SK-N-SH (cell line): Measurements from ENCODE around the gene FECH. TPM values are rescaled to one million over a fixed set of nuclear protein-coding genes. Genes with fewer than 3 reads are reported as not detected.

ENCODE experiments used
- CTCF ChIA-PET: fragments of 300-600, 350-600 bp; formaldehyde crosslinking; extraction: SDS; loops from one replicate; lab custom pipeline; 2021; lab: Yijun Ruan, JAX
- POLR2A ChIA-PET: fragments of 350-600 bp; sonication (Branson Sonifier 250); formaldehyde crosslinking; extraction: SDS; loops from one replicate; lab custom pipeline; 2020; ENCODE audit warnings: antibody characterized with exemption, inconsistent platforms; lab: Yijun Ruan, JAX
- DNase-seq: peaks from one replicate; pipeline ENCODE4 v3.0.0; 2012
- H2AFZ ChIP-seq: fragments of 200-600 bp; sonication (generic); 2 replicates; pipeline ENCODE4 v1.8.1; 2016; ENCODE audit warnings: antibody characterized with exemption, mild to moderate bottlenecking, low read depth
- H3F3A ChIP-seq: fragments of 200-600 bp; sonication (generic); replicated peaks from 2 replicates; pipeline ENCODE3; 2016; ENCODE audit warnings: antibody characterized with exemption, mild to moderate bottlenecking; ENCODE audit not compliant: insufficient read depth
- H3K27ac ChIP-seq, 2 experiments: fragments of 200-500 bp in 1 of 2; fragments of 200-600 bp in 1 of 2; sonication (Bioruptor generic) in 1 of 2; sonication (generic), shearing (Covaris generic) in 1 of 2; 2 replicates each; pipeline versions ENCODE4 v1.5.1 to v1.6.1; 2014 to 2016; ENCODE audit warnings: low read depth in 2 of 2, inconsistent platforms in 1 of 2, low read length in 1 of 2, mild to moderate bottlenecking in 1 of 2, mixed read lengths in 1 of 2
- H3K27me3 ChIP-seq: fragments of 200-600 bp; sonication (generic), shearing (Covaris generic); 2 replicates; pipeline ENCODE4 v1.6.1; 2016; ENCODE audit warnings: mixed run types; ENCODE audit not compliant: insufficient read depth
- H3K36me3 ChIP-seq, 2 experiments: fragments of 200-500 bp in 1 of 2; fragments of 200-600 bp in 1 of 2; sonication (Bioruptor generic) in 1 of 2; sonication (generic) in 1 of 2; replicated peaks in 1 of 2; 2 replicates each; pipeline versions ENCODE3 to v1.5.1; 2014 to 2016; ENCODE audit warnings: low read length in 1 of 2, mild to moderate bottlenecking in 1 of 2; ENCODE audit not compliant: insufficient read depth in 2 of 2, control insufficient read depth in 1 of 2
- H3K4me1 ChIP-seq, 2 experiments: fragments of 200-500 bp in 1 of 2; fragments of 200-600 bp in 1 of 2; sonication (Bioruptor generic) in 1 of 2; sonication (generic), shearing (Covaris generic) in 1 of 2; 2 replicates each; pipeline versions ENCODE4 v1.5.1 to v1.6.1; 2014 to 2016; ENCODE audit warnings: low read depth in 1 of 2, low read length in 1 of 2, mixed run types in 1 of 2; ENCODE audit not compliant: insufficient read depth in 2 of 2, control insufficient read depth in 1 of 2
- H3K4me2 ChIP-seq: fragments of 200-600 bp; sonication (generic), shearing (Covaris generic); 2 replicates; pipeline ENCODE4 v1.6.1; 2017; ENCODE audit warnings: mixed run types
- H3K4me3 ChIP-seq, 2 experiments: fragments of 200-500 bp in 1 of 2; fragments of 200-600 bp in 1 of 2; sonication (Bioruptor generic) in 1 of 2; sonication (generic), shearing (Covaris generic) in 1 of 2; 2 replicates each; pipeline versions ENCODE4 v1.5.1 to v1.8.1; 2014 to 2016; ENCODE audit warnings: low read depth in 2 of 2, inconsistent platforms in 1 of 2, low read length in 1 of 2, mild to moderate bottlenecking in 1 of 2, mixed read lengths in 1 of 2, moderate library complexity in 1 of 2
- H3K79me2 ChIP-seq: fragments of 200-600 bp; sonication (generic); 2 replicates; pipeline ENCODE4 v1.8.1; 2017; ENCODE audit warnings: mild to moderate bottlenecking; ENCODE audit not compliant: insufficient read depth
- H3K9ac ChIP-seq: fragments of 200-600 bp; sonication (generic); 2 replicates; pipeline ENCODE4 v1.6.1; 2017; ENCODE audit warnings: mixed run types
- H3K9me2 ChIP-seq: fragments of 200-600 bp; sonication (generic); 2 replicates; pipeline ENCODE4 v1.6.1; 2017; ENCODE audit warnings: mixed run types
- H3K9me3 ChIP-seq: fragments of 200-600 bp; sonication (generic); 2 replicates; pipeline ENCODE4 v1.6.1; 2017; ENCODE audit warnings: mixed run types, mild to moderate bottlenecking, moderate library complexity
- H4K20me1 ChIP-seq: fragments of 200-600 bp; sonication (generic); 2 replicates; pipeline ENCODE4 v1.6.1; 2017; ENCODE audit warnings: mild to moderate bottlenecking, mixed run types; ENCODE audit not compliant: insufficient read depth
- EZH2phosphoT487 ChIP-seq: fragments of 200-600 bp; sonication (generic); IDR thresholded peaks from 2 replicates; pipeline ENCODE4 v1.6.1; 2017; ENCODE audit warnings: low read depth, mixed run types, mild to moderate bottlenecking, antibody characterized with exemption, moderate library complexity, borderline replicate concordance
- FOXJ3 ChIP-seq: sonication (generic); formaldehyde crosslinking; IDR thresholded peaks from 2 replicates; pipeline ENCODE4 v1.5.1; 2020; ENCODE audit warnings: mild to moderate bottlenecking, missing genetic modification reagents
- FOXM1 ChIP-seq: IDR thresholded peaks from 2 replicates; pipeline ENCODE4 v1.4.0; 2012; ENCODE audit warnings: low read depth, mild to moderate bottlenecking
- GABPA ChIP-seq: IDR thresholded peaks from 2 replicates; pipeline ENCODE4 v1.4.0; 2012; ENCODE audit warnings: low read depth, mild to moderate bottlenecking
- GATA2 ChIP-seq: sonication (generic); formaldehyde crosslinking; IDR thresholded peaks from 2 replicates; pipeline ENCODE4 v1.5.0; 2020; ENCODE audit warnings: mild to moderate bottlenecking, missing genetic modification reagents
- IRF3 ChIP-seq: fragments of 150-350 bp; IDR thresholded peaks from 2 replicates; pipeline ENCODE4 v1.6.1; 2016; ENCODE audit warnings: mild to moderate bottlenecking, low read depth, low read length
- JUND ChIP-seq: IDR thresholded peaks from 2 replicates; pipeline ENCODE4 v1.4.0; 2012
- MAX ChIP-seq: IDR thresholded peaks from 2 replicates; pipeline ENCODE4 v1.4.0; 2012; ENCODE audit warnings: low read depth
- MEF2A ChIP-seq: IDR thresholded peaks from 2 replicates; pipeline ENCODE4 v1.4.0; 2012; ENCODE audit warnings: low read depth, borderline replicate concordance
- MXI1 ChIP-seq: IDR thresholded peaks from 2 replicates; pipeline ENCODE4 v1.6.1; 2012; ENCODE audit warnings: mild to moderate bottlenecking, low read depth, low read length, improper control_type of control experiment
- NFIC ChIP-seq: IDR thresholded peaks from 2 replicates; pipeline ENCODE4 v1.4.0; 2012; ENCODE audit warnings: borderline replicate concordance
- NRF1 ChIP-seq: IDR thresholded peaks from 2 replicates; pipeline ENCODE4 v1.6.1; 2012; ENCODE audit warnings: low read depth, mild to moderate bottlenecking, low read length
- PBX3 ChIP-seq: IDR thresholded peaks from 2 replicates; pipeline ENCODE4; 2012
- RAD21 ChIP-seq: IDR thresholded peaks from 2 replicates; pipeline ENCODE4 v1.6.1; 2012; ENCODE audit warnings: mild to moderate bottlenecking, low read length
- REST ChIP-seq: IDR thresholded peaks from 2 replicates; pipeline ENCODE4 v1.6.1; 2012; ENCODE audit warnings: mild to moderate bottlenecking, low read depth, low read length, moderate library complexity
- RXRA ChIP-seq: IDR thresholded peaks from 2 replicates; pipeline ENCODE4 v1.4.0; 2012; ENCODE audit warnings: low read depth, mild to moderate bottlenecking, borderline replicate concordance
- SIN3A ChIP-seq: IDR thresholded peaks from 2 replicates; pipeline ENCODE4 v1.6.1; 2012; ENCODE audit warnings: low read depth, mild to moderate bottlenecking, low read length, moderate library complexity, borderline replicate concordance
- TAF1 ChIP-seq: IDR thresholded peaks from 2 replicates; pipeline ENCODE4 v1.6.1; 2012; ENCODE audit warnings: low read depth, mild to moderate bottlenecking, low read length, moderate library complexity, borderline replicate concordance
- USF2 ChIP-seq: fragments of 150-350 bp; IDR thresholded peaks from 2 replicates; pipeline ENCODE4 v1.6.1; 2017; ENCODE audit warnings: antibody characterized with exemption, low read length, low read depth, borderline replicate concordance
- WGBS: methylation state at CpG from one replicate; pipeline ENCODE4 v1.1.6; 2017; ENCODE audit warnings: low lambda C conversion rate; 5-methylcytosine and 5-hydroxymethylcytosine counted together
- polyA plus RNA-seq, 3 experiments: library from polyadenylated mRNA; depleted of rRNA; stranded (reverse); fragments of >200 nt; gene quantifications; 2 replicates each; pipeline ENCODE4 v1.2.3, GENCODE V29; 2012

The FECH gene
- polyA plus RNA-seq, 1 of the 3 experiments (the other 2 are of a cell fraction): 44.4 TPM

- H3K9ac ChIP-seq: no peak overlapping the region
- no peaks in the 10 kb centered on the region for H3K27me3 ChIP-seq
- DNase-seq: no peak
- no peaks in the 10 kb centered on the region for H3K9me3 ChIP-seq
- no peak overlapping the region for H3K4me3 ChIP-seq
- CTCF ChIA-PET: interaction anchor here (0.9 kb wide), 1 partner anchor 24 kb away, joined by 3 read pairs; no protein-coding TSS in a partner anchor
- peaks cover 6 to 14% of the 10 kb centered on the region in 2 experiments; a peak in 2 of 4 replicates for H3K4me1 ChIP-seq
- no peak overlapping the region for H3K4me2 ChIP-seq
- no peaks in the 10 kb centered on the region for H4K20me1 ChIP-seq
- H3K27ac ChIP-seq: no peak overlapping the region
- no peaks in the 10 kb centered on the region for H3K79me2 ChIP-seq
- no peak for TF ChIP-seq TAF1
- no peak for TF ChIP-seq EZH2phosphoT487
- TF ChIP-seq FOXJ3 (CRISPR knock-in tag): no peak
- no peak for TF ChIP-seq FOXM1
- TF ChIP-seq MEF2A: no peak
- TF ChIP-seq MAX: no peak
- no peak for TF ChIP-seq RAD21
- TF ChIP-seq PBX3: no peak
- TF ChIP-seq NRF1: no peak
- TF ChIP-seq SIN3A: no peak
- TF ChIP-seq RXRA: no peak
- no peak for TF ChIP-seq JUND
- no peak for TF ChIP-seq NFIC
- TF ChIP-seq, all 33 proteins: peak for 0
- Histone ChIP-seq H2AFZ (no peak overlapping the region), H3F3A (no peaks in the 10 kb centered on the region), H3K9me2 (no peaks in the 10 kb centered on the region), H3K36me3 (no peaks in the 10 kb centered on the region)
- POLR2A ChIA-PET: no interaction called here
- WGBS: 77% methylated on average over 3 of the region's 3 CpGs
Measured at GRCh38 chr18:57538614-57539013, 47.9 kb downstream of the FECH start.

- peaks cover 0 to 11% of the 10 kb centered on the region in 2 experiments; a peak in 2 of 4 replicates for H3K4me1 ChIP-seq
- TF ChIP-seq MXI1 (no peak), JUND (no peak), MAX (no peak), FOXJ3 (CRISPR knock-in tag) (no peak), GATA2 (CRISPR knock-in tag) (no peak), IRF3 (no peak), REST (no peak), USF2 (no peak), GABPA (no peak), PBX3 (no peak)
Measured at GRCh38 chr18:57534511-57534909, 52.0 kb downstream of the FECH start.

More at GRCh38 chr18:57534511-57534909, 52.0 kb downstream of the FECH start:
- Histone ChIP-seq H3K9ac (no peak overlapping the region), H3K4me3 (no peak overlapping the region), H3K36me3 (no peaks in the 10 kb centered on the region), H3K4me2 (no peak overlapping the region), H4K20me1 (no peaks in the 10 kb centered on the region), H3K9me2 (no peaks in the 10 kb centered on the region), H3K79me2 (no peaks in the 10 kb centered on the region), H3K27ac (no peak overlapping the region), H2AFZ (no peak overlapping the region), H3F3A (no peaks in the 10 kb centered on the region), H3K9me3 (no peaks in the 10 kb centered on the region), H3K27me3 (no peaks in the 10 kb centered on the region; the same call in 1 of the 2 replicates)
- CTCF ChIA-PET: no interaction called here
- POLR2A ChIA-PET: no interaction called here
- no peak for DNase-seq
